ENCODE results near the gene SQSTM1.

The SQSTM1 gene

DNA sequence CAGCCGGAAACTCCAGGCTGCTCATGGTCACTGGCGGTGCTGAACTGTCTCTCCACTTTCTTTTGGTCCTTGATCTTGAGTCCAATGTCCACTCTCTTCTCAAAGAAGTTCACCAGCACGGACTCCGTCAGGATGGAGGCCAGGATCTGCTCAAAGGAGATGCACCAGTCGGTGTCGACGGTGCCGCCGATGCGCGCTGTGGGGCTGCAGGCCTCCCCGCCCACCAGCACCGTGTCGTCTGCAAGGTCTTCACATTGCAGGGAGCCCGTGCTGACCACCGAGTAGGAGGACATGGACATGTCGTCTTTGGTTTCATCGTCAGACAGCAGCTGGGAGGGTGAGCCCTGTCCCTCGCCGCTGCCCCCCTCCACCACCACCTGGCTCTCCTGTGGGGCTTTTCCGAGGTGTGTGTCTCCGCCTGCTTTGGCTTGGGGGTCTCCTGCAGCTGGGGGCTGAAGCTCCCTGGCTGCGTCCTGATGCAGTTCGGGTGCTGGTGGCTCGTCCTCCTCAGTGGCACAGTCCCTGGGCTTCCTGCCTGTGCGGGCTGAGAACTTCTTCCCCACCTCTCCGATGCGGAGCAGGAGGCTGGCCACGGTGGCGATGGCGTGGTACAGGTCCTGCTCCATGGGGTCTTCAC, 42.9 kb downstream of the SQSTM1 start:
- DNase-seq (ENCODE audit: extremely low read depth, low read depth), result no peak
- TF ChIP-seq CTCF (IDR thresholded peaks at IDR 0.05; ENCODE audit: low read depth, low read length), result no peak

DNA sequence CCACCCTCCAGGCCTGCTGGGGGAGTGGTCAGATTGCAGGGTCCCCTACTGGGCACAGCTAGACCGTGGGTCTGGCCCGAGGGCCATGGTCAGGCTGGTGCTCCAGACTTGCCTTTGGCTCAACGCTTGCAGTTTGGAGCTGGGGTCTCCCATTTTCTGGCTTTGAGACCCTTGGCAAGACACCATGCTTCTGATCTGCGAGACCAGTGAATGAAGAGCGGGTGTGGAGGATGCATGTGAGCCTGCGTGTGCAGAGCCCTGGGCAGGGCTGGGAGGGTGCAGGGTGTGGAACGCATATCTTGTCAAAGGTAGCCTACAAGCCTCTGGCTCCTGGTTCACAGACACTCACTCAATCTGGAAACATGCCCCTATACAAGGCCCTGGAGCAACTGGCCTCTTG, 44.0 kb downstream of the SQSTM1 start:
- no peak for TF ChIP-seq CTCF (IDR thresholded peaks at IDR 0.05; ENCODE audit: low read depth, low read length)
- no peak for DNase-seq (ENCODE audit: extremely low read depth, low read depth)

GRCh38 chr5:179865491-179866240, 45.0 kb downstream of the SQSTM1 start:
- no peak for TF ChIP-seq CTCF (IDR thresholded peaks at IDR 0.05; ENCODE audit: low read depth, low read length)
- DNase-seq (ENCODE audit: extremely low read depth, low read depth), result no peak

GRCh38 chr5:179866241-179867078, 45.8 kb downstream of the SQSTM1 start:
- TF ChIP-seq CTCF (IDR thresholded peaks at IDR 0.05; ENCODE audit: low read depth, low read length), result no peak
- no peak for DNase-seq (ENCODE audit: extremely low read depth, low read depth)

DNA sequence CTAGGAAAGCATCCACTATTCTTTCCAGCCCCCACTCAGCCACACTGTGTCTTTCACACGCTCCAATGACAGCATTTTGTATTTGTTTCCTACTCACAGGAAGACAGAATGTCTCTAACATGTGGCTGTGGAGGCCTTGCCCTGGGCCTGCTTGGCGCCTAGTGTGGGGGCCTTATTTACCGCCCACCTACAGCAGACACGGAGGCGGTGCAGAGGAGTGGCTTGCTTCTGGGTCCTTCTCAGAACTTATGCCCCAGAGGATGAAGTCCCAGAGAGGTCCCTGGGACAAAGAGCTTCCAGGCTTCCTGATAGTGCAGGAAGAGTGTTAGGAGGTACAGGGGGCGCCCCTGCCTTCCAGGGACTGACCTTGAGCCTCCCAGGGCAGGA, 46.4 kb downstream of the SQSTM1 start:
- TF ChIP-seq CTCF (IDR thresholded peaks at IDR 0.05; ENCODE audit: low read depth, low read length), result no peak
- DNase-seq (ENCODE audit: extremely low read depth, low read depth), result no peak

DNA sequence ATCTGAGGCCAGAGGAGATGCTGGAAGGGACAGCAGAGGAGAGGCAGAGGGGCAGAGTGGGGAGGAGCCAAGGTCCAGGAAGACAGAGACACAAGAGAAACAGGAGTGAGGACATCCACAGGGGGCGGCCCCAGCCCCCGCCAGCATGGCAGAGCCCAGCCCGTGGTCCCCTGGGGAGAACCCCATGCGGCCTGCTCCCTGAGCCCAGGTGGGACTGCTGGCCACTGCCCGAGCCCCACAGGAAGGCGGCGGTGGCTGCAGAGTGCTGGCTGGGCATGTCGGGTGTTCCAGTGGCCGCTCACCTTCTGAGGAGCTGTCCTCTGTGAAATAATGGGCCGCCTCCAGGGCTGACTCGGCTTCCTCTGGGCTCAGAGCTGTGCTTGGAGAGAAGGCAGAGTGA, 46.8 kb downstream of the SQSTM1 start:
- TF ChIP-seq CTCF (IDR thresholded peaks at IDR 0.05; ENCODE audit: low read depth, low read length), result no peak
- no peak for DNase-seq (ENCODE audit: extremely low read depth, low read depth)

- DNase-seq (ENCODE audit: extremely low read depth, low read depth), result no peak
- TF ChIP-seq CTCF (IDR thresholded peaks at IDR 0.05; ENCODE audit: low read depth, low read length), result no peak
Measured at GRCh38 chr5:179868541-179868940, 47.8 kb downstream of the SQSTM1 start.

Data from AG09319 (cell line).